NCI-H2171 treated with DMSO at 0.1 percent for 48 hours (cell line): ENCODE results near the gene TUBA8.
"Not testable (repeated sequence)": the region's sequence is repeated elsewhere in the genome, so short reads cannot be mapped to it uniquely, and the experiment has no call there.

Experiments
- DNase-seq: peaks from one replicate; lab custom pipeline; 2025; lab: John Stamatoyannopoulos, UW

The TUBA8 gene

DNA sequence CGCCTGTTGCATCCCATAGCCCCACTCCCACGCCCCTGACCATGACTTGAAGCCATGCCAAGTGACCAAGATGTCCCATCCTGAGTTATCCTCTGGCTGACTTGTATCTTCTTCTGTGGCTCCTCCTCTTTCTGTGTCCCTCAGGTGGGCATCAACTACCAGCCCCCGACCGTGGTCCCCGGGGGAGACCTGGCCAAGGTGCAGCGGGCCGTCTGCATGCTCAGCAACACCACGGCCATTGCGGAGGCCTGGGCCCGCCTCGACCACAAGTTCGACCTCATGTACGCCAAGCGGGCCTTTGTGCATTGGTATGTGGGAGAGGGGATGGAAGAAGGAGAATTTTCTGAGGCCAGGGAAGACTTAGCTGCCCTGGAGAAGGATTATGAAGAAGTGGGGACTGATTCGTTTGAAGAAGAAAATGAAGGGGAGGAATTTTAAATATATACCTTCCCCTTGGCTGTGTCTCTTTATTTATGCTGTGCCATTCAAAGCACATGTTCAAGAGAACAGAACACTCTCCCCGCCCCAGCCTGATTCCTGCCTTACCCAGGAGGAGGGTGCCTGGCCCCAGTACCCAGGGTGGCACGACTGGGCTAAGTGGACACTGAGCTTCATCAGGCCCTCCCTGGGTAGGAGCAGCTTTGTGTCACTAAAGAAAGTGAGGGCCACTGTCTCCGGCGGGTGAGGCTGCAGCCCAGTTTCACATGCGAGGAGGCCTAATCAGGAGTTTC is 20.3 kb downstream of the TUBA8 start:
- no peak for DNase-seq

DNA sequence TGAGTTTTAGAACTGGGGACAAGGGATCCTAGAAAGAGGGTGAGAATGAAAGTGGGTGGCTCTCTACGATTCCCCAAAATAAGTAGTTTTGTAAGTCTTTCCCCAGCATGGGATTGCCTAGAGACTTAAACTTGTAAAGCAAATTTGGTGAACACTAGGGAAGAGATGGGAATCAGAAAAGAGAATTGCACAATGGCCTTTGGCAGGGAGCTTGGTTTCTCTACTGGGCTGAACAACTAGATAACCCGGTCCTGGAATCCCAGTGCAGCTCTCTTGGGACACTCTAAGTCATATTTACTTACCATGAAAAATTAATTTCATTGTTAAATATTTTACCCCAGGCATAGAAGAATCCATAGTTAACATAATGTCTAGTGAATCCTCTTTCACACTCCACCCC is 22.8 kb downstream of the TUBA8 start:
- DNase-seq = no peak

DNA sequence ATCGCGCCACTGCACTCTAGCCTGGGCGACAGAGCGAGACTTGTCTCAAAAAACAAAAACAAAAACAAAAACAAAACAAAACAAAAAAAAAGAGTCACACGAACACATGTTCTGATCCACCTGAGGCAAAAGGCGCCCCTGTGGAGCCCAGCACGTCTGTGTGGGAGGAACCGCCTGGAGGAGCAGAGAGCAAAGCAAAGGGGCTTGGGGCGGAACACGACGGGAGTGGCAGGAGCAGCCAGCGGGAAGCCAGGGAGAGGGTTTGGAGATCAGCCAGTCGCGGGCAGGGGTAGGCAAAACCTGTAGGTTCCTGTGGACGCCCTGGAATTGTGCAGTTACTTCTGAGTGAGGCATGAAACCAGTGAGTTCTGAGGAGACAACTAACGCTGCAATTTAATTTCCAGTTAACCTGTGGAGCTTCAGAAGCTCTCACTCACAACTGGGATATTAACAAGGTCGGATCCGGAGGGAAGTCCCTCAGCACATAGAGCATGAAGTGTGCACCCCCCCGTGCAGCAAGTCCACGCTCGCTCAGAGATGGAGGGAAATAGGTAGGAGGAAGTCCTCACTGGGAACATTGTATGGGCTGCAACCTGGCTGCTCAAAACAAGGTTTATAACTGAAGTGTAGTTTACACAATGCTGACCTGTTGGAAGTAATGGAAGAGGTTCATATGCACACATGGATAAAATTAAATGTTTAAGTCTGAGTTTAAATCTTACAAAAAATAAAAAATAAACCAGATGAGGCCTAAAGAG is 26.1 kb downstream of the TUBA8 start:
- no peak for DNase-seq

DNA sequence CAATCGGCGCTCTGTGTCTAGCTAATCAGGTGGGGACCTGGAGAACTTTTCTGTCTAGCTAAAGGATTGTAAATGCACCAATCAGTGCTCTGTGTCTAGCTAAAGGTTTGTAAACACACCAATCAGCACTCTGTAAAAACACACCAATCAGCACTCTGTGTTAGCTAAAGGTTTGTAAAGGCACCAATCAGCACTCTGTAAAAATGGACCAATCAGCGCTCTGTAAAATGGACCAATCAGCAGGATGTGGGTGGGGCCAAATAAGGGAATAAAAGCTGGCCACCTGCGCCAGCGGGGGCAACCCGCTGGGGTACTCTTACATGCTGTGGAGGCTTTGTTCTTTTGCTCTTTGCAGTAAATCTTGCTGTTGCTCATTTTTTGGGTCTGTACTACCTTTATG is 30.4 kb downstream of the TUBA8 start:
- not testable (repeated sequence) for DNase-seq

DNA sequence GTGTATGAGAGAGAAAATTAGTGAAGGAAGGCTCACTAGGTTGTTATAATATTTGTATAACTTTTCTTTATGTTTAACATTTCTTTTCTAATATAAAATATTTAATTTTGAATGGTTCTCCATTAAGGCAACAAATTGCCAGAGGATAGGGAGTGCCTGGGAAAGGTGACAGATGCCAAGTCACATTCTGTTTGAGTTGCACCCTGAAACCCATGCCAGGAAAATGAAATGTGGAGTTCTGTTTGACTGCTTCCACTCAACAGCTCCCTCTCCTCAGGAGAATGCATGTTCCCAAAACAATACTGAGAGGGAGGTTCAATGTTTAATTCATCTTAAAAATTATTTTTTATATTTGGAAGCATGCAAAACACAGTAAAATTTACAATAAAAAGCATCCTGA is 33.5 kb downstream of the TUBA8 start:
- peak; percentile 20 for DNase-seq

DNA sequence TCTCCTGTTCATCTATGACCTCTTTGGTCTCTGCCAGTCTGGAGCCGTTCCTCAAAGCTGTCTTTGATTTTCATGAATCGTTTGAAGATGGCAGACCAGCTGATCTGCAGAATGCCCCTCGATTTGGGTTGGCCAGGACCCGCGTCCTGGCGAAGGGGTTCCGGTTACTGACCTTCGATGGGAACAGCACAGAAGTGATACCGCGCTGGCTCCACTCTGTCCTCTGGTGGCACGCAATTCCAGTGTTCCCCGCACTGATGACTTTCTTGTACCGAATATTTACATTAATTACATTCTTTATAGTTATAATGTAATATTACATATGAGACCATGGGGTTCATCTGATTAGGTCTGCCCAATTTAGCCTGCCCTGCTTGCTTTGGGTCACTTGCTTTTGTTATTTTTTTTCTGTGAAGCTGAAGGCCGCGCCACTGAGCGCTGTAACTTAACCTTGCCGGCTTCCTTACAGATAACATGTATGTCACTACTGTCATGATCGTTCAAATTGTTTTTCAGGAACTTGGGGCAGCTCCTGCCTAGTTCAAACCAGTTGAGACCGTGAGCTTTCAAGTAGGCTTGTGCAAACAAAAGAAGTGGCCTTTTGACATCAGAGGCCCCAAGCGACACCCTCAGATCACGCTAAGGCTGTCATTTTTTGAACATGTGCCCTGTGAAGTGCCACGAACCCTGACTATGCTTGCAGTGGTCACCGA is 35.2 kb downstream of the TUBA8 start:
- DNase-seq = no peak

DNA sequence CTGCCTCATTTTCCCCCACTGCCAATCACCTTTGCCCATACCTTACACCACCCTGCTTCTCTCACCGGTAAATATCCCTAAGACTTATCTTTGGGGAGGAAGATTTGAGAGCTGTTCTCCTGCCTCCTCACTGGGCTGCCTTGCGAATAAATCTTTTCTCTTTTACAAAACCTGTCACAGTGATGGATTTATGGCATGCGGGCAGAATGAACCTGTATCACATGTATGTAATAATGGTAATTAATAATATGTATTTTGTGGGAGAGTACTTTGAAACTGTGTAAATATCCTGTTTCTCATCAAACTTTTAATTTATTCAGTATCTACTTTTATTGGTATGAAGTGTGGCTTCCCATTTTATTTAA is 35.8 kb downstream of the TUBA8 start:
- DNase-seq = no peak

DNA sequence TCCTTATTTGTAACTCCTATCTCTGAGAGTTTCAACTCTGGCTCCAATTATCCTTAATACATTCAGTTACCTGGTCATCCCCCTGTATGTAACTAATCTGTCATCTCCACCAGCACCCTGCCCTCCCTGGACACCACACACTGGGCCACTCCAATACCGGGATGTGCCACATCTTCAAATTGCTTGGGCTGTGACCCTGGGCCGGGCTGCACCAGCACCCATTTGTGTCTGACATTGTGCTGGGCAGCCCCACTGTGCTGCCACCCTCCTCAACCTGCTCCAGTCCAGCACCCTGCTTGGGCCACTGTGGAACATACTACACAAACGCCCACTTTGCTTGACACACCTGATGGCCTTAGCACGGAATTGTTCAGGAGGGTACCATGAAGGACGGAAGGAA is 37.2 kb downstream of the TUBA8 start:
- no peak for DNase-seq

DNA sequence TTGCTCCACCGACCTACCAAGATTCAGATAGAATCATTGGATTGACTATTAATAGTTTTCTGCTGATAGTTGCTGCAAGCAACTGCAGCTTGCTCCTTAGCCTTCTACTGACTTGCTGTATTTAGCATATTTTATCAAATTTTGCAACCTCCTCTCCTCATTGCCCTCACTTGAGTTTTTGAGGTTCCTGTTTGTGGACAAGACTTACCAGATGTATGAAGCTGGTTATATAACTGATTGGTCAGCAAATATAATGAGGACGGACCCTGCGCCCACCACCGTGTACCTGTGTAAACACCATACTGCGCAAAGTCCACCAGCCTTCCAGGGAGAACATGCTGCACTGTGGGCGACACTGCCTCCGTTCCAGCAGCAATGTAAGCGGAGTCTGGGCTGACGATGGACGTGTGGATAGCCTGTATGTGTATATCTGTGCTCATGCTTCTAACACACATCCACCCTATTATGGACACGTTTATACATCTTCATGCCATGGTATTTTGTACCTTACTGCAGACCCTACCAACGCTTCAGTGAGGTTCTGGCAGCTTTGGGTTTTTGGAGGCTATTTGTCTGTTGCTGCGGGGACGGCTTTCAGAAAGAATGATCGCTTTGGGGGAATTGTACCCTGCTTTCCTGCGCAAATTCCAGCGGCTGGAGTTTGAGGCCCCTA is 37.8 kb downstream of the TUBA8 start:
- no peak for DNase-seq

DNA sequence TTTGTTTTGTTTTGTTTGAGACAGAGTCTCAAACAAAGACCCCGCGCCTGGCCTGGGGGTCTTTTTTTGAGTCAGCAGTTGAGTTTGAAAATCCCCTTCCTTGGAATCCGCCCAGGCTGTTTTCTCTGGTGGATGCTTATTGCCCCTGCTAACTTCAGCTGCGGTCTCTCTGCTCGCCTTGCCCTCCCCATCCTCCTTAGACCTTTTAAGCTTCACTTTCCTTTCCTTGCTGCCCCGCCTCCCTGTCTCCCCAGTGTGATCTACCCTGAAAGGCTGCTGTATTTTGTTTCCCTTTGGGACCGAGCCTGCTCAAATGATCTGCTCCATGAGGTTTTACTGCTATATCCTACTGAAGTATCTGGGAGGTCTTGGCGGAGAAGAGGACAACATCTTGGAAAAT is 41.9 kb downstream of the TUBA8 start:
- DNase-seq = no peak

DNA sequence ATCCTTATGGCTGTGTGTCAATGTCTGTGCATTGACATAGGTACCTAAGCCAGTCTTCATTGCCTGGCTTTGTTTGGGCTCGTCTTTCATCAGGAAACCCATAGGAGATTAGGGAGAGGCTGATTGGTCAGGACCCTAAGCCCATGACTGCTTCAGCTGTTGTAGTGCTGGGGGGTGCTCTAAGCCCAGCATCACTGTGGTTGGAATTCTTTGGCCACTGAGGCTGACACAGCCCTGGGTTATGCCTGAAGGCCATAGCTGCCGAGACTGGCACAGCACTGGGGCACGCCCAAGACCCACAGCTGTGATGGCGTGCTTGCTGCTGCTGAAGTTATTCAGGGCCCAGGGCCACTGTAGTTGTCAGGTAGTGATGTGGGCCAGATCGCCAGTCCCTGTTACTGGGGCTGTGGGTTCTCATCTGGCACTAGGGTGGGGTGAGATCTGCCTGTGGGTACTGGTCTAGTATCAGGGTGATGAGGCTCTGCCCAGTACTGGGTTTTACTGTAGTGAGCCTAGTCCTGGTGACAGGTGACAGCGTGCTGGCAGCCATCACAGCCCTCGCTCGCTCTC is 44.3 kb downstream of the TUBA8 start:
- no peak for DNase-seq

DNA sequence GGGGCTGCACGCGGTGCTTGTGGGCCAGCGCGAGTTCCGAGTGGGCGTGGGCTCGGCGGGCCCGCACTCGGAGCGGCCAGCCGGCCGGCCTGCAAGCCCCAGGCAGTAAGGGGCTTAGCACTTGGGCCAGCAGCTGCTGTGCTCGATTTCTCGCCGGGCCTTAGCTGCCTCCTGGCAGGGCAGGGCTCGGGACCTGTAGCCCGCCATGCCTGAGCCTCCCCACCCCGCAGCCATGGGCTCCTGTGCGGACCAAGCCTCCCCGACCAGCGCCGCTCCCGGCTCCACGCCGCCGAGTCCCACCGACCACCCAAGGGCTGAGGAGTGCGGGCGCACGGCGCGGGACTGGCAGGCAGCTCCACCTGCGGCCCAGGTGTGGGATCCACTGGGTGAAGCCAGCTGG is 44.9 kb downstream of the TUBA8 start:
- DNase-seq = not testable (repeated sequence)

DNA sequence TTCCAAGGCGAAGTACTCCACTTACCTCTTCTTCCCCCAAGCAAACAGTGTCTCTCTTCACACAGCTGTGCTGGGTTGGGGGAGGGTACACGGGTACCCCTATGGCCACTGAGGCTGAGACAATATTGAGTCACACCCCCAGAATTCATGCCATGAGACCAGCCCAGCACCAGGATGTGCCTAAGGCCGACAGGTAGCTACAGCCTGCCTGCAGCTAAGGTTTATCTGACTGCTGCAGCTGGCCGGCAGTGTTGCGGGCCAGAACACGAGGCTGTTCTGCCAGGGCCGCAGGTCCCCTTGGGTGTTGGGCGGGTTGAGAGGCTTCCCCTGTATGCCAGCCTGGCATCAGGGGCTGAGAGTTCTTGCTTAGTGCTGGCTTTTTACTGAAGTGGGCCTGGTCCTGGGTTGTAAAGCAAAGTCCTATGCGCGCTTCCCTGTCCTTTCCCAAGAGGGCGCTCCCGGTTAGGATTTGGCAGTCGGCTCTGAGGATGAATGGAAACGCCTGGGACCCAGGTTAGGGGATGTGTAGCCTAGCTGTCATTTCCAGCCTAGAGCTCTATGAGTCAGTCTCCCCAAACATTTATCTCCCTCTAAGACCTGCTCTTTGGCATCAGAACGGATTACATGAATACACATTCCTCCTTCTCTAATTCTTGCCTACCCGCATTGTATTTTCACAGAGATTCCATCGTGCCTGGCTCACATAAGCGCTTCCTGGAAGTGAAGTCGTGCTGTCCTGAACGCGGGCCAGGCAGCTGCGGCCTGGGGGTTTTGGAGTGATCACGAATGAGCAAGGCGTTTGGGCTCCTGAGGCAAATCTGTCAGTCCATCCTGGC is 46.5 kb downstream of the TUBA8 start:
- DNase-seq = peak; percentile 77

DNA sequence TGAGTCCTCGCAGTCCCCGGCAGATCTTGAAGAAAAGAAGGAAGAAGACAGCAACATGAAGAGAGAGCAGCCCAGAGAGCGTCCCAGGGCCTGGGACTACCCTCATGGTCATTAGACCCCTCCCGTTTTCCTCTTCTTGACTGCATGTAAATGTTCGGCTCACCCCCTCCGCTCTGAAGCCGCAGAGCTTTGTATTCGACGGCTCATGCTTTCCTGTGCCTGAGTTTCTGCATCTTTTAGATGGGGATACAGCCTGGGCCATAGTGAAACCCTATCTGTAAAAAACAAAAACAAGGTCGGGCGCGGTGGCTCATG is 47.1 kb downstream of the TUBA8 start:
- no peak for DNase-seq

DNA sequence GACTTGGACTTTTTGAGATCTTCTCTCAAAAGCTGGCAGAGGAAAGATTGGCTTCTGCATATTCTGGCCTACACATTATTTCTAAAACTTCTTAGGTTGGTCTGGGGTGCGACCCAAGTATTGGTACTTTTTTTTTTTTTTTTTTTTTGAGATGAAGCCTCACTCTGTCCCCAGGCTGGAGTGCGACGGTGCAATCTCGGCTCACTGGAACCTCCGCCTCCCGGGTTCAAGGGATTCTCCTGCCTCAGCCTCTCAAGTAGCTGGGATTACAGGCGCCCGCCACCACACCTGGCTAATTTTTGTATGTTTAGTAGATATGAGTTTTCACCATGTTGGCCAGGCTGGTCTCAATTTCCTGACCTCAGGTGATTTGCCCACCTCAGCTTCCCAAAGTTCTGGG is 50.0 kb downstream of the TUBA8 start:
- DNase-seq = not testable (repeated sequence)

DNA sequence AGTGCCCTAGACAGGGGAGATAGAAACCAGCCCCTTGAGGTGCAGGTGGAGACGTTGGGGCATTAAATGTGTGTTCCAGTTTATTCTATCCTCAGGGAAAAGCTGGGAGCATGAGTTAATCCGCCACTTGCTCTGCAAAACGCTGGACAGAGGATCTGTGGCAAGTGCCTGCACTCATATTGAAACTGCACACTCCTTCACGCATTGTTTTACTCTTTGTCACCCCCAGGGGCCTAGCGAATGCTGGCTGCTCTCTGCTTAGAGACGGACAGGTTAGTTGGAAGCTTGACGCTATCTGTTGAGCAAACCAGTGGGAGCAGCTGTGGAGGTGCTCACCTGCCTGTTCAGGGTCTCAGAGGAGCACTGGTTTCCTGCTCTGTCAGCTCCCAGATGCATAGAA is 53.2 kb downstream of the TUBA8 start:
- DNase-seq = peak; percentile 49

DNA sequence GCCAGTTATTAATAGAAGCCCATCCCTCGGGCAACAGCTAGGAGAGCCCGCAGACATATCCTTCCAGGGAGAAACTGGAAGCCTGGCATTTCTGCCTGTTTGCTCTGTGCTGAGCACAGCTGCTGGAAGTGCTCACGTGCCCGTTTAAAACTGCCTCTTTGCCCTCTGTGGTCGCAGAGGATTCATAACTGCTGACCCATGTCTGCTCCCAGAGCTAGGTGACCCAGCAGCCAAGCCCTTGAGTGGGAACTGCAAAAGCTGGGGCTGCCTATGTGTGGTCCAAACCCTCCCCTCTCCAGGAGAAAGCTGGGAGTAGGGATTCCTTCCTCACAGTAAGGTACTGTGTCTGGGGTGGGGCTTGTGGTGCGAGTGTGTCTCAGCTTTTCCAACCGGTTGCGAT is 54.0 kb downstream of the TUBA8 start:
- DNase-seq = not testable (repeated sequence)

DNA sequence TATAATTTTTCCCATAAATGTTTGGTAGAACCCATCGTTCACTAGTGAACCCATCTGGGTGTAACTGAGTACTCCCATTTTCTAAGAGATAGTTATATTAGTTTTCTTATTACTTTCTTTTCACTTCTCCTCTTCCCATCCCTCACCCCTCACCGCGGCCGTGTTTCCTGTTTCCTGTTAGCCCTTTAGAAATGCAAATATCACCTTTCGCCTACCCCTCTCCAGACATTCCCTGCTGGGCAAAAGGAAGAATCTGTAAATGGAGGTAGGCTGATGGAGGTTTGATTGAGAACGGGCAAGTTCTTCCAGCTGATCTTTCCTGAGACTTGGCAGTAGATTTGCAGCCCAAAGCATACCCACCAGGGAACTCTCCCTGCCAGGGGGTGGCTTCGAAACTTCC is 54.7 kb downstream of the TUBA8 start:
- not testable (repeated sequence) for DNase-seq

DNA sequence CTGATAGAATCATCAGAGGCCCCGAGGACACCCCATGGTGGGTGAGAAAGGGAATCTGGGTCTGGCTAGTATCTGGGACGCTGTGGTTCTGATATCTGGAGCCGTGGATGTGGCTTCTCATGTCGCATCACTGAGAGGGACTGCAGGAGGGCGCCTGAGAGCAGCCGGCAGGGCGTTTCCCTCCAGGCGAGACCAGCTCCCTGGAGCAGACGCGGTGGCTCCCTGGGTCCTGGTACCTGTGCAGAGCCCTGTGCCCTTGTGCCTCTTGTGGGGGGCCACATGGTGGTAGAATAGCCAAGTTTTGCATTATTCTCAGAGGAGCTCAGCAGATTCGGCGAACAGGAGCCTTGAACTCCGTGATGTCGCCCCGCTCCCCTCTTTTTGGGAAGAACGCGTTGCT is 59.7 kb downstream of the TUBA8 start:
- not testable (repeated sequence) for DNase-seq

DNA sequence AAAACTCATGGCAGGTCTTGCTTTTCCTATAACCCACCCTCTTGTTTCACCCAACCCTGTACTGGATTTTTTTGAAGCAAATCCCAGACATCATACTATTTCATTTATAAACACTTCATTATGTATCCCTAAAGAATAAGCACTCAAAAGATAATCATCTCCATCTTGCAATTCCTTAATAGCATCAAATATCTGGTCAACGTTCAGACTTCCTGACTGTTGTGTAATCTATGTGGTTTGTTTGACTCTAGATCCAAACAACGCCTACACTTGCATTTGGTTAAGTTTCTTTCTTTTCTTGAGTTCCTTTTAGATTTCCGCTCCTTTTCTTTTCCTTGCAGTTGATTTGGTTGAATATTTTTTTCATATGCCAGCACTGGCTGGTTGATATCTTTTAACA is 61.6 kb downstream of the TUBA8 start:
- not testable (repeated sequence) for DNase-seq

DNA sequence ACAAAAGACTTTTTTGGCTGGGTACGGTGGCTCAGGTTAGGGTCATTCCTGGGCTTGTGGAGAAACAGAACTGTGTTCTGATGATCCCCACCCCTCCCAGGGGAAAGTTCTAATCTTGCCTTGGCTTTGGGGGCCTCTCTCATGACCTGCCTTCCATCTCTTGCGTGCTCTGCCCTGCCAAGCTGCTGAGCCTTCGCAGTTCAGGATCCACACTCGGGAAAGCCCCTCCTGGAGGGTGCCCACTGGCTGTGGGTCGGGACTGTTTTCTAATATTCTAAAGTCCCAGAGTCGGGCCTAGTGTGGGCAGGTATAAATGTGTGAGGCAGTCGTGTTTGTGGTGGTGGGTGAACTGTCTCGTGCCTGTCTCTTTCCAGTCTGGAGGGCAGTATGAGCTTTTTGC is 62.2 kb downstream of the TUBA8 start:
- DNase-seq = not testable (repeated sequence)
